ENCODE results near the gene PLB1.
A peak's percentile ranks its signal among the peaks of the same experiment; 100 is the strongest.

The PLB1 gene

GRCh38 chr2:28568036-28568435 is 72.2 kb downstream of the PLB1 start:
- peak overlapping the region; percentile 70 for H3K27ac ChIP-seq
- no peak for TF ChIP-seq CTCF (conservative IDR thresholded peaks at IDR 0.05)

DNA sequence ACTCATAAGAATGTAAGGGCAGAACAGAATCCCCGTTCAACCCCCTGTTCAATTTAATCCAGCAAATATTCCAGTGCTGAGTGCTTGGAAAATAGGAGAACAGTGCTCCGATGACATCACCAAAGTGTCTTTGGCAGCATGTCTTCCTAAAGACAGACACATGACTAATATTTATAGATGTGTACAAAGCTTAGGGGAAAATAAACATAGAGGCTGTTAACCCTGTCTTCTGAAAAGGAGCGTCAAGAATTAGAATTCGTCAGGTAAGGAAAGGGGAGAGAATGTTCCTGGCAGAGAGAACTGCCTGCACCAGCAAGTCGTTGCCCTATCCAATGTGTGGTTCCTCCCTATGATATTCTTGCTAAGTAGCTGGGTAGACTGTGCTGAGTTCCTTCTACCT is 72.7 kb downstream of the PLB1 start:
- H3K27ac ChIP-seq = peak overlapping the region; percentile 70

DNA sequence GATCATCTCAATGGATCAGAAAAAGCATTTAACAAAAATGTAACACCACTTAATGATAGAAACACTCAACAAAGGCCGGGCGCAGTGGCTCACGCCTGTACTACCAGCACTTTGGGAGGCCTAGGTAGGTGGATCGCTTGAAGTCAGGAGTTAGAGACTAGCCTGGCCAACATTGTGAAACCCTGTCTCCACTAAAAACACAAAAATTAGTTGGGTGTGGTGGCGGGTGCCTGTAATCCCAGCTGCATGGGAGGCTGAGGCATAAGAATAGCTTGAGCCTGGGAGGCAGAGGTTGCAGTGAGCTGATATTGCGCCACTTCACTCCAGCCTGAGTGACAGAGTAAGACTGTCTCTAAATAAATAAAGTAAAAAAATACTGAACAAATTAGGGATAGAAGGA is 74.6 kb downstream of the PLB1 start:
- H3K27ac ChIP-seq = no peak overlapping the region
- no peak for TF ChIP-seq CTCF (conservative IDR thresholded peaks at IDR 0.05)

More for the DNA sequence above, 72.7 kb downstream of the PLB1 start:
- TF ChIP-seq CTCF (conservative IDR thresholded peaks at IDR 0.05) = no peak

DNA sequence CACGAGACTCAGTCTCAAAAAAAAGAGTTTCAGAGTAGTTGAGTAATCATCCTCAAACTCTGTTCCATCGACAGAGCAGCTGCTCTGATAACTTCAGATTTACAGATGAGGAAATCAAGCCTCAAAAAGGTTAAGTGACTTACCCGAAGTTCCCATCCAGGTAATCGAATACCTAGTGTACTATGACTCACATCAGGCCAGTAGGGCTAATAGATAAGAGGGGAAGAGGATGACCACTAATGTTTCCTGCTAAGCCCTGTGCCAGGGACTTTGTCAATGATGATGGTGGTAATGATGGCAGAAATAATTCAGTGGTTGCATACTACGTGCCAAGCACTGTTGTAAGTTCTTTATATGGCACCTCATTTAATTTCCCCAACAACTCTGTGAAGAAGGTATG is 80.9 kb downstream of the PLB1 start:
- TF ChIP-seq CTCF (conservative IDR thresholded peaks at IDR 0.05) = no peak
- H3K27ac ChIP-seq = no peak overlapping the region

DNA sequence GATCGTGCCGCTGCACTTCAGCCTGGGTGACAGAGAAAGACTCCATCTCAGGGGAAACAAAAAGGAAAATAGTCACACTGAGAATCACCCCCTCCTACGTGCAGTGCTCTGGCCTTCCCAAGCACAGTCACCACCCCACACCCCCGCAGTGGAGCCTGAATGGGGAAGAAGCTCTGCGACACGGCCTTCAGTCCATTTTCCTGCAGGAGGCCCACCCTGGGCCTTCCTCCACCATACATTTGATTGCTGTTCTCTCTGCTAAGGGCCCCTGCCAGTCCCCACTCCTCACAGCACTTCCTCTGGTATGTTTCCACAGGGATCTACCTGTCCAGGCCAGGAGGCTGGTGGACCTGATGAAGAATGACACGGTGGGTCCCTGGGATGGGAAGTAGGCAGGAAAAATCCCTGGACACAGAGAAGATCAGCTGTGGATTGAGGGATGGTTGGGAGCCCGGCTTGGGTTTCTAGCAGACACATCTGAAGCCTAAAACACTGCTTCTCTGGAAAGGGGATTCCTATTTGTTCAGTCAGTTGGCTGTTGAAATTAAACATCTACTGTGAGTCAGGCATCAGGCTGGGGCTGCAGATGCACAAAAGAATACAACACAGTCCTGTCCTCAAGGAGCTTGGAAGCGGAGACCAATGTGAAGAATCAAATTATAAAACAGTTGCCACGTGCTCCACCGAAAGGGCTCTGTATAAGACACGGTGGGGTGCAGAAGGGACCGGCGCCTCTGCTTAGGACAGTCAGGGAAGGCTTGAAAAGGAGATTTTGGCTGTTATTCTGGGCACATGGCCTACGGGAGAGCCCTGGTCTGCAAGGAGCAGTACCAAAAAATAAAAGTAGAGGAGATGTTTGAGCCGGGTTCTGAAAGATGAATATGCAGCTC is 82.2 kb downstream of the PLB1 start:
- H3K27ac ChIP-seq = no peak overlapping the region
- TF ChIP-seq CTCF (conservative IDR thresholded peaks at IDR 0.05) = no peak

DNA sequence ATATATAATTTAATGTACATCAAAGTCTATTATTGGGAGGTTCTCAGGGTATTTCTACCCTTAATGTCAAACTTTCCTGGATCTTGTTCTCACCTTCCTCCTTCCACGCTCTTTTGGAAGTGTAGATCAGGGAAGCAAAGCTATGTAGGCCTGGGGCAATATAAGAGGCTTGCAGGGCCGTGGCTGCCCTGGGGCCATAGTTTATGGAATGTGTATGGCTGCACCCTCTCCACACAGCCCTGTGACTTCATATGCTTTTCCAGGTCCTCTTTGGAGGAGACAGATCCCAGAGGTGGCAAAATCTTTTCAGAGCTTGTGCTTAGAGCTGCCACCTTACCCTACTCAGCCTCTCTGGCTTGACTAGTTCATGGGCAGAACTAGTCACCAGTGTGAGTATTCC is 82.9 kb downstream of the PLB1 start:
- TF ChIP-seq CTCF (conservative IDR thresholded peaks at IDR 0.05) = no peak
- H3K27ac ChIP-seq = no peak overlapping the region

- H3K27ac ChIP-seq = no peak overlapping the region
- TF ChIP-seq CTCF (conservative IDR thresholded peaks at IDR 0.05) = no peak
These were observed 83.7 kb downstream of the PLB1 start for GRCh38 chr2:28579606-28580005.

Data from VCaP (cell line).